Ascending aorta (tissue), 2 donors: ENCODE results near the gene ADARB1. TPM values are rescaled to one million over a fixed set of nuclear protein-coding genes. Genes with fewer than 3 reads are reported as not detected.

Experiments
- DNase-seq, 2 donors: peaks; one replicate each; pipeline ENCODE4 v3.0.0-alpha.2; 2019; ENCODE audit warnings: low spot score in 2 of 2
- H3K27ac ChIP-seq, 2 donors: fragments of 200-600 bp; sonication (generic); one replicate each; pipeline ENCODE4 v1.5.1; 2016 to 2017; ENCODE audit warnings: mild to moderate bottlenecking in 1 of 2
- H3K27me3 ChIP-seq: fragments of 200-600 bp; sonication (generic); one replicate; pipeline ENCODE4 v1.5.1; 2017
- H3K36me3 ChIP-seq, 2 donors: fragments of 200-600 bp; sonication (generic); one replicate each; pipeline ENCODE4 v1.5.1; 2016
- H3K4me1 ChIP-seq, 2 donors: fragments of 200-600 bp; sonication (generic); one replicate each; pipeline ENCODE4 v1.5.1; 2016 to 2017; ENCODE audit warnings: mild to moderate bottlenecking in 1 of 2
- H3K4me3 ChIP-seq, 2 donors: fragments of 200-600 bp; sonication (generic); one replicate each; pipeline ENCODE4 v1.5.1; 2016 to 2017; ENCODE audit warnings: mild to moderate bottlenecking in 1 of 2
- H3K9me3 ChIP-seq, 2 donors: fragments of 200-600 bp; sonication (generic); one replicate each; pipeline ENCODE4 v1.5.1; 2016
- intact Hi-C: fragments of 100-400 bp; cut with DNase I; formaldehyde crosslinking; loops from one replicate; pipeline ENCODE4 v1.15.1; 2023
- total RNA-seq: library from RNA; depleted of rRNA; stranded (reverse); fragments of >200 nt; gene quantifications from one replicate; pipeline ENCODE4 v1.1.0, GENCODE V29; 2016
- TF ChIP-seq, protein P1 (sequence below), 3 experiments: fragments of 200-600 bp in 2 of 3; fragments of 450-650 bp in 1 of 3; sonication (generic) in 2 of 3; IDR thresholded peaks; one replicate each; pipeline ENCODE4 v1.5.1; 2016 to 2019; ENCODE audit warnings: antibody characterized with exemption in 3 of 3, mild to moderate bottlenecking in 1 of 3, moderate library complexity in 1 of 3

ADARB1 gene
- total RNA-seq, 1 donor from 2014 or later = 82.9 TPM

- intact Hi-C loops = no loop called here
- no peaks in the 10 kb centered on the region for H3K4me1 ChIP-seq
- no peak overlapping the region for H3K27ac ChIP-seq
- no peaks in the 10 kb centered on the region for H3K9me3 ChIP-seq
- TF ChIP-seq, protein P1, sequence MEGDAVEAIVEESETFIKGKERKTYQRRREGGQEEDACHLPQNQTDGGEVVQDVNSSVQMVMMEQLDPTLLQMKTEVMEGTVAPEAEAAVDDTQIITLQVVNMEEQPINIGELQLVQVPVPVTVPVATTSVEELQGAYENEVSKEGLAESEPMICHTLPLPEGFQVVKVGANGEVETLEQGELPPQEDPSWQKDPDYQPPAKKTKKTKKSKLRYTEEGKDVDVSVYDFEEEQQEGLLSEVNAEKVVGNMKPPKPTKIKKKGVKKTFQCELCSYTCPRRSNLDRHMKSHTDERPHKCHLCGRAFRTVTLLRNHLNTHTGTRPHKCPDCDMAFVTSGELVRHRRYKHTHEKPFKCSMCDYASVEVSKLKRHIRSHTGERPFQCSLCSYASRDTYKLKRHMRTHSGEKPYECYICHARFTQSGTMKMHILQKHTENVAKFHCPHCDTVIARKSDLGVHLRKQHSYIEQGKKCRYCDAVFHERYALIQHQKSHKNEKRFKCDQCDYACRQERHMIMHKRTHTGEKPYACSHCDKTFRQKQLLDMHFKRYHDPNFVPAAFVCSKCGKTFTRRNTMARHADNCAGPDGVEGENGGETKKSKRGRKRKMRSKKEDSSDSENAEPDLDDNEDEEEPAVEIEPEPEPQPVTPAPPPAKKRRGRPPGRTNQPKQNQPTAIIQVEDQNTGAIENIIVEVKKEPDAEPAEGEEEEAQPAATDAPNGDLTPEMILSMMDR (IDR thresholded peaks at IDR 0.05) = no peak
- no peak for DNase-seq
- no peak overlapping the region for H3K4me3 ChIP-seq
- no peaks in the 10 kb centered on the region for H3K27me3 ChIP-seq
- peaks cover 30 to 75% of the 10 kb centered on the region in 2 donors for H3K36me3 ChIP-seq
These were observed 125.7 kb downstream of the ADARB1 start for GRCh38 chr21:45200031-45200430.

DNA sequence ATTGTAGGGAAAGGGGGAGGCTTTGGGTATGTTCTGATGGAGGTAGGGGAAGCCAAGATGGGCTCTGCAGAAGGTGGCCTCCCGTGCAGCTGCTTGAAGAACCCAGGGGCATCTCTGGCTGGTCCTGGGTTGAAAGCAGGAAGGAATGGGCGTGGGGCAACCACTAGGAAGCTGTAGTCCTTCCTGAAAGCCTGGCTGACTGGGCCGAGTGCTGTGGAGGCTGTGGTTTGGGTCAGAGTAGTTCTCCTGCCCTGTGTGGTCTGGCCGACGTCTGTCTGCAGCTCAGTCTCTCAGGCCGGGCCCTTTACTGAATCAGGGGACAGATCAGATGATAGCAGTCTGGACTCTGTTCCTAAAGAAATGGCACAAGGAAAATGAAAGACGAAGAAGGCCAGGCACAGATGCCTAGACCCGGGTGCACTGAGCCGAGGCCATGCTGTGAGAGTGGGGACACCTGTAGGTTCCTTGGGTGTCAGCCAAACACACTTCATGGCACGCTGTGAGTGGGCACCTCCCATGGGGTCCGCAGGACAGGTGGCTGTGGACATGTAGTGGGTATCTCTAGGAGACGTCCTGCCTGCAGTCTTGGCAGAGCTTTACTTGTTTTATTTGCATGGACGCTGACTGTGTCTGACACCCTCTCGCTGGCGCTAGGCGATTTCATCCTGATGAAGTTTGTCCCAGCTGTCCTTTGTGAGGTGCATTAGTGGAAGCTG lies 126.4 kb downstream of the ADARB1 start:
- Histone ChIP-seq H3K27ac (no peak overlapping the region), H3K9me3 (no peaks in the 10 kb centered on the region), H3K27me3 (no peaks in the 10 kb centered on the region), H3K4me1 (no peaks in the 10 kb centered on the region), H3K4me3 (no peak overlapping the region), H3K36me3 (peaks cover 28 to 78% of the 10 kb centered on the region in 2 donors)
- TF ChIP-seq, protein P1 (IDR thresholded peaks at IDR 0.05) = no peak
- no peak for DNase-seq
- intact Hi-C loops = no loop called here

- peaks cover 29 to 71% of the 10 kb centered on the region in 2 donors for H3K36me3 ChIP-seq
- TF ChIP-seq, protein P1 (IDR thresholded peaks at IDR 0.05) = no peak
- intact Hi-C loops = no loop called here
These were observed 128.0 kb downstream of the ADARB1 start for GRCh38 chr21:45202344-45202743.

DNA sequence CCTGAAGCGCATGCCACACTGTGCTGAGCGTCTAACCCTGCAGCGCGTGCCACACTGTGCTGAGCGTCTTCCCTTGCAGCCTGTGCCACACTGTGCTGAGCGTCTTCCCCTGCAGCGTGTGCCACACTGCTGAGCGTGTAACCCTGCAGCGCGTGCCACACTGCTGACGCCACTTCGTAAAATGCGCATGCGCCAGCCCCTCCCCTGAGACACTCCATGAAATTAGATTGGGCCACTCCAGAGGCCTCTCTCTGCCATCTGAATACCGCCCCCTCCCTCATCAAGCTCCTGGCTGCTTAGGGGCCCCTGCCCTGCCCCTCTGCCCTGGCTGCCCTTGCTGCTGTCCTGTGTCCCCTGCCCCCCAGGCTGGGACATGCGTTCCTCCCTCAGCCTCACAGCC lies 128.5 kb downstream of the ADARB1 start:
- intact Hi-C loops = no loop called here
- Histone ChIP-seq H3K27me3 (no peaks in the 10 kb centered on the region), H3K27ac (no peak overlapping the region), H3K4me3 (no peak overlapping the region), H3K36me3 (peaks cover 32 to 74% of the 10 kb centered on the region in 2 donors), H3K4me1 (no peaks in the 10 kb centered on the region), H3K9me3 (no peaks in the 10 kb centered on the region)
- no peak for DNase-seq
- TF ChIP-seq, protein P1 (IDR thresholded peaks at IDR 0.05) = no peak

More at GRCh38 chr21:45202344-45202743, 128.0 kb downstream of the ADARB1 start:
- no peak for DNase-seq
- Histone ChIP-seq H3K4me3 (no peak overlapping the region), H3K4me1 (no peaks in the 10 kb centered on the region), H3K9me3 (no peaks in the 10 kb centered on the region), H3K27ac (no peak overlapping the region), H3K27me3 (no peaks in the 10 kb centered on the region)

GRCh38 chr21:45203983-45204382 lies 129.6 kb downstream of the ADARB1 start:
- H3K27me3 ChIP-seq = no peaks in the 10 kb centered on the region
- H3K36me3 ChIP-seq = peaks cover 32 to 72% of the 10 kb centered on the region in 2 donors
- no peaks in the 10 kb centered on the region for H3K4me1 ChIP-seq
- H3K9me3 ChIP-seq = no peaks in the 10 kb centered on the region
- intact Hi-C loops = no loop called here
- DNase-seq = no peak
- no peak overlapping the region for H3K27ac ChIP-seq
- TF ChIP-seq, protein P1 (IDR thresholded peaks at IDR 0.05) = no peak
- H3K4me3 ChIP-seq = no peak overlapping the region
